IMR-90 (cell line): ENCODE measurements around the gene MXRA8. TPM values are rescaled to one million over a fixed set of nuclear protein-coding genes. Genes with fewer than 3 reads are reported as not detected.

ENCODE experiments used
- ATAC-seq: fragments of 200-7000 bp; cut with Tn5 transposase; 2 replicates; pipeline ENCODE4 v1.9.1; 2020; ENCODE audit warnings: low read depth, mild to moderate bottlenecking, moderate library complexity
- BruUV-seq: library from RNA; stranded (reverse); fragments of 400-500 nt; replicated peaks from 2 replicates; lab custom pipeline; 2021; lab: Mats Ljungman, UMichigan
- CTCF ChIA-PET: fragments of 300-600 bp; formaldehyde crosslinking; extraction: SDS; loops from one replicate; lab custom pipeline; 2021; ENCODE audit warnings: antibody characterized with exemption; lab: Yijun Ruan, JAX
- POLR2A ChIA-PET: fragments of 300-600 bp; sonication (Branson Sonifier 250); formaldehyde crosslinking; loops from one replicate; lab custom pipeline; 2022; ENCODE audit warnings: antibody characterized with exemption; ENCODE audit not compliant: unreplicated experiment; lab: Charles Lee
- DNase-seq: peaks from one replicate; pipeline ENCODE4 v3.0.0; 2013
- H2AFZ ChIP-seq: replicated peaks from 2 replicates; pipeline ENCODE3; 2013; ENCODE audit warnings: low read length, mild to moderate bottlenecking; ENCODE audit not compliant: poor library complexity
- H2AK5ac ChIP-seq: 2 replicates; pipeline ENCODE4 v1.6.1; 2013; ENCODE audit warnings: low read depth, low read length, inconsistent platforms
- H2AK9ac ChIP-seq: replicated peaks from 2 replicates; pipeline ENCODE3; 2013; ENCODE audit warnings: mild to moderate bottlenecking, low read depth, low read length, moderate library complexity; ENCODE audit not compliant: poor library complexity
- H2BK120ac ChIP-seq: 2 replicates; pipeline ENCODE4 v1.6.1; 2013; ENCODE audit warnings: low read depth, low read length, inconsistent platforms
- H2BK15ac ChIP-seq: 3 replicates; pipeline ENCODE4 v1.6.1; 2013; ENCODE audit warnings: low read depth, low read length, inconsistent platforms
- H2BK20ac ChIP-seq: 2 replicates; pipeline ENCODE4 v1.6.1; 2013; ENCODE audit warnings: low read depth, mild to moderate bottlenecking, inconsistent platforms, low read length, moderate library complexity
- H2BK5ac ChIP-seq: 2 replicates; pipeline ENCODE4 v1.6.1; 2013; ENCODE audit warnings: mild to moderate bottlenecking, low read depth, low read length, inconsistent platforms; ENCODE audit not compliant: poor library complexity, severe bottlenecking
- H3K14ac ChIP-seq: replicated peaks from 2 replicates; pipeline ENCODE4 v1.6.1; 2013; ENCODE audit warnings: low read depth, low read length, inconsistent platforms
- H3K18ac ChIP-seq: 2 replicates; pipeline ENCODE4 v1.6.1; 2013; ENCODE audit warnings: low read depth, low read length, control low read depth
- H3K23ac ChIP-seq: 2 replicates; pipeline ENCODE4 v1.6.1; 2013; ENCODE audit warnings: low read depth, low read length, inconsistent platforms
- H3K27ac ChIP-seq: 2 replicates; pipeline ENCODE4 v1.5.1; 2013; ENCODE audit warnings: mild to moderate bottlenecking, control low read depth, low read length; ENCODE audit not compliant: insufficient read depth
- H3K27me3 ChIP-seq: 2 replicates; pipeline ENCODE4 v1.6.1; 2013; ENCODE audit warnings: low read length; ENCODE audit not compliant: control insufficient read depth, insufficient read depth
- H3K36me3 ChIP-seq: 2 replicates; pipeline ENCODE4 v1.6.1; 2013; ENCODE audit warnings: low read length, mixed read lengths; ENCODE audit not compliant: control insufficient read depth, insufficient read depth
- H3K4ac ChIP-seq: 2 replicates; pipeline ENCODE4 v1.6.1; 2013; ENCODE audit warnings: low read depth, low read length, inconsistent platforms
- H3K4me1 ChIP-seq: 2 replicates; pipeline ENCODE4 v1.6.1; 2013; ENCODE audit warnings: low read length, mixed read lengths; ENCODE audit not compliant: control insufficient read depth, insufficient read depth
- H3K4me2 ChIP-seq: 2 replicates; pipeline ENCODE4 v1.6.1; 2013; ENCODE audit warnings: low read depth, mild to moderate bottlenecking, control low read depth, low read length, moderate library complexity
- H3K4me3 ChIP-seq: 2 replicates; pipeline ENCODE4 v1.5.1; 2013; ENCODE audit warnings: low read depth, mild to moderate bottlenecking, control low read depth, low read length, moderate library complexity; ENCODE audit not compliant: insufficient read depth
- H3K56ac ChIP-seq: 2 replicates; pipeline ENCODE4 v1.6.1; 2013; ENCODE audit warnings: low read length, inconsistent platforms; ENCODE audit not compliant: insufficient read depth; ENCODE audit errors: extremely low read depth
- H3K79me1 ChIP-seq, 2 experiments: 2 replicates each; pipeline ENCODE4 v1.6.1; 2013; ENCODE audit warnings: low read length in 2 of 2, inconsistent platforms in 1 of 2, low read depth in 1 of 2
- H3K9ac ChIP-seq: 2 replicates; pipeline ENCODE4 v1.6.1; 2013; ENCODE audit warnings: low read depth, low read length, control low read depth
- H3K9me1 ChIP-seq: 2 replicates; pipeline ENCODE4 v1.6.1; 2013; ENCODE audit warnings: low read length, inconsistent platforms; ENCODE audit not compliant: insufficient read depth
- H3K9me3 ChIP-seq: 2 replicates; pipeline ENCODE4 v1.6.1; 2013; ENCODE audit warnings: low read length; ENCODE audit not compliant: control insufficient read depth, insufficient read depth
- H4K20me1 ChIP-seq: 2 replicates; pipeline ENCODE4 v1.6.1; 2013; ENCODE audit warnings: low read length, inconsistent platforms; ENCODE audit not compliant: insufficient read depth
- H4K5ac ChIP-seq: 2 replicates; pipeline ENCODE4 v1.6.1; 2013; ENCODE audit warnings: mild to moderate bottlenecking, low read depth, low read length, control low read depth
- H4K8ac ChIP-seq, 2 experiments: 2 replicates each; pipeline ENCODE4 v1.6.1; 2013; ENCODE audit warnings: low read depth in 2 of 2, low read length in 2 of 2, control low read depth in 1 of 2, inconsistent platforms in 1 of 2
- H4K91ac ChIP-seq: 2 replicates; pipeline ENCODE4 v1.6.1; 2013; ENCODE audit warnings: low read depth, low read length, inconsistent platforms; ENCODE audit not compliant: insufficient read depth
- BHLHE40 ChIP-seq: fragments of 150-350 bp; IDR thresholded peaks from 2 replicates; pipeline ENCODE4 v1.6.1; 2016; ENCODE audit warnings: mild to moderate bottlenecking, low read depth, low read length
- CEBPB ChIP-seq: IDR thresholded peaks from 2 replicates; pipeline ENCODE4 v1.6.1; 2012; ENCODE audit warnings: low read depth, low read length, improper control_type of control experiment
- CHD1 ChIP-seq: IDR thresholded peaks from 2 replicates; pipeline ENCODE4 v1.6.1; 2012; ENCODE audit warnings: low read depth, low read length, improper control_type of control experiment
- FOS ChIP-seq: fragments of 150-350 bp; IDR thresholded peaks from 2 replicates; pipeline ENCODE4 v1.6.1; 2016; ENCODE audit warnings: low read depth, low read length
- MAZ ChIP-seq: IDR thresholded peaks from 2 replicates; pipeline ENCODE4 v1.6.1; 2012; ENCODE audit warnings: low read depth, mild to moderate bottlenecking, low read length, improper control_type of control experiment, moderate library complexity, borderline replicate concordance
- MXI1 ChIP-seq: IDR thresholded peaks from 2 replicates; pipeline ENCODE4 v1.6.1; 2012; ENCODE audit warnings: low read depth, mild to moderate bottlenecking, low read length, moderate library complexity, borderline replicate concordance
- NFE2L2 ChIP-seq: fragments of 150-350 bp; IDR thresholded peaks from 2 replicates; pipeline ENCODE4 v1.6.1; 2016; ENCODE audit warnings: low read depth, mild to moderate bottlenecking, low read length
- POLR2A ChIP-seq: IDR thresholded peaks from 2 replicates; pipeline ENCODE4 v1.6.1; 2012; ENCODE audit warnings: mild to moderate bottlenecking, low read depth, low read length
- RAD21 ChIP-seq: IDR thresholded peaks from 2 replicates; pipeline ENCODE4 v1.6.1; 2012; ENCODE audit warnings: low read length, improper control_type of control experiment
- SMC3 ChIP-seq: fragments of 150-350 bp; IDR thresholded peaks from 2 replicates; pipeline ENCODE4 v1.6.1; 2016; ENCODE audit warnings: low read depth, mild to moderate bottlenecking, antibody characterized with exemption, low read length, moderate library complexity
- WGBS, 2 experiments: methylation state at CpG; one replicate each; pipeline versions ENCODE4 v1.1.5 to v1.1.7; 2013; ENCODE audit warnings: missing lambda C conversion rate in 2 of 2; ENCODE audit not compliant: insufficient read length in 1 of 2; ENCODE audit errors: extremely low coverage in 2 of 2; 5-methylcytosine and 5-hydroxymethylcytosine counted together
- dilution Hi-C: fragments of 300-500 bp; cut with HindIII; formaldehyde crosslinking; loops from one replicate; pipeline ENCODE4 v1.14.3; 2018; ENCODE audit warnings: low sequenced_read_pairs; ENCODE audit not compliant: unreplicated experiment
- in situ Hi-C: fragments of 300-500 bp; cut with MboI; formaldehyde crosslinking; loops from 3 replicates; pipeline ENCODE4 v1.14.3; 2019; ENCODE audit warnings: low sequenced_read_pairs, inconsistent platforms, mixed read lengths
- intact Hi-C: fragments of 100-400 bp; cut with micrococcal nuclease; formaldehyde crosslinking; loops from 2 replicates; pipeline ENCODE4 v1.10.0; 2022
- polyA plus RNA-seq, 3 experiments: library from polyadenylated mRNA; depleted of rRNA; stranded (reverse); fragments of >200 nt; gene quantifications; 2 replicates each; pipeline ENCODE4 v1.2.3, GENCODE V29; 2012; ENCODE audit warnings: low replicate concordance in 1 of 3
- total RNA-seq: library from RNA; depleted of rRNA; stranded (reverse); fragments of >200 nt; gene quantifications from 2 replicates; pipeline ENCODE4 v1.2.3, GENCODE V29; 2012
- TF ChIP-seq, protein P1 (sequence below): conservative IDR thresholded peaks from 2 replicates; pipeline ENCODE4 v1.5.1; 2012; ENCODE audit warnings: mild to moderate bottlenecking, low read depth, low read length, improper control_type of control experiment

The MXRA8 gene
- total and polyA plus RNA-seq, 2 of the 4 experiments (the other 2 are of a cell fraction) = 92.5 to 469 TPM

DNA sequence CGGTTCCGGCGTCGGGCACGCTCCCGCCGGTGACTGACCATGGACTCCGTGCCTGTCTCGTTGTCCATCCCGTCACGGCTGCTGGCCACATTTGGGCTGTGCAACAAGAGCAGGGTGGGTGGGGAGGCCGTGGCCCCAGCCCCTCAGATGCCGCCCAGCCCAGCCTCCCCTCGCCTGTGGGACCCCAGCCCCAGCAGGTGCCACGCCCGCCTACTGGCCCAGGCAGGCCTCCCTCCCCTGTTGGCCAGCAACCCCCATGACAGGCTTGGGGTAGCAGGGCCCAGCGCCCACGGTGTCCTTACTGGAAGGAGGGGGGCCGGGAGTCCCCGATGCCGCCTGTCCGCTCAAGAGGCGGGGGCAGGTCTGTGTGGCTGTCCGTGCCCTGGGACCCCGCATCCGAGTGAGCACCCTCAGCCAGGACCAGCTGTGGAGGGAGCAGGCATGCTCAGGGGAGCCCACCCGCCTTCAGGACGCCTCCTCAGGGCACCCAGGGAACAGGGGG, 16.2 kb downstream of the MXRA8 start:
- TF ChIP-seq CEBPB = no peak
- TF ChIP-seq, protein P1, sequence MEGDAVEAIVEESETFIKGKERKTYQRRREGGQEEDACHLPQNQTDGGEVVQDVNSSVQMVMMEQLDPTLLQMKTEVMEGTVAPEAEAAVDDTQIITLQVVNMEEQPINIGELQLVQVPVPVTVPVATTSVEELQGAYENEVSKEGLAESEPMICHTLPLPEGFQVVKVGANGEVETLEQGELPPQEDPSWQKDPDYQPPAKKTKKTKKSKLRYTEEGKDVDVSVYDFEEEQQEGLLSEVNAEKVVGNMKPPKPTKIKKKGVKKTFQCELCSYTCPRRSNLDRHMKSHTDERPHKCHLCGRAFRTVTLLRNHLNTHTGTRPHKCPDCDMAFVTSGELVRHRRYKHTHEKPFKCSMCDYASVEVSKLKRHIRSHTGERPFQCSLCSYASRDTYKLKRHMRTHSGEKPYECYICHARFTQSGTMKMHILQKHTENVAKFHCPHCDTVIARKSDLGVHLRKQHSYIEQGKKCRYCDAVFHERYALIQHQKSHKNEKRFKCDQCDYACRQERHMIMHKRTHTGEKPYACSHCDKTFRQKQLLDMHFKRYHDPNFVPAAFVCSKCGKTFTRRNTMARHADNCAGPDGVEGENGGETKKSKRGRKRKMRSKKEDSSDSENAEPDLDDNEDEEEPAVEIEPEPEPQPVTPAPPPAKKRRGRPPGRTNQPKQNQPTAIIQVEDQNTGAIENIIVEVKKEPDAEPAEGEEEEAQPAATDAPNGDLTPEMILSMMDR = no peak
- no peak for TF ChIP-seq MXI1
- no peak for TF ChIP-seq SMC3
- TF ChIP-seq FOS = no peak
- no peak for TF ChIP-seq MAZ
- TF ChIP-seq BHLHE40 = no peak
- TF ChIP-seq CHD1 = no peak
- TF ChIP-seq NFE2L2 = no peak
- TF ChIP-seq RAD21 = no peak
- no peak for TF ChIP-seq POLR2A
- Histone ChIP-seq H3K23ac (no peak overlapping the region), H3K56ac (no peak overlapping the region), H3K9me1 (peaks cover 13% of the 10 kb centered on the region), H3K27me3 (no peaks in the 10 kb centered on the region), H3K4me2 (no peak overlapping the region), H3K9me3 (no peaks in the 10 kb centered on the region), H2AFZ (no peak overlapping the region), H4K20me1 (peaks cover 54% of the 10 kb centered on the region), H3K79me1 (peaks cover 12 to 58% of the 10 kb centered on the region in 2 experiments), H2BK20ac (no peak overlapping the region), H4K5ac (no peak overlapping the region), H3K9ac (no peak overlapping the region), H2BK120ac (no peak overlapping the region), H3K4me3 (no peak overlapping the region), H3K4me1 (peaks cover 23% of the 10 kb centered on the region), H2AK9ac (no peak overlapping the region), H3K14ac (no peak overlapping the region), H3K27ac (no peak overlapping the region), H2AK5ac (no peak overlapping the region), H3K36me3 (peaks cover 40% of the 10 kb centered on the region), H2BK5ac (no peak overlapping the region), H4K8ac (no peak overlapping the region), H2BK15ac (no peak overlapping the region), H3K4ac (no peak overlapping the region), H4K91ac (no peak overlapping the region), H3K18ac (no peak overlapping the region)
- ChIA-PET POLR2A (no interaction called here), CTCF (no interaction called here)
- in situ Hi-C loops (no loop called here), intact Hi-C loops (no loop called here), dilution Hi-C loops (no loop called here)
- ATAC-seq = no peak
- WGBS, 2 experiments = 93% methylated on average over 14 of the region's 28 CpGs; no CpG with 5 or more reads in 1 of the 2 experiments
- DNase-seq = no peak
- no TSS peak for BruUV-seq
